ENCODE data around the gene NUB1. TPM values are rescaled to one million over a fixed set of nuclear protein-coding genes. Genes with fewer than 3 reads are reported as not detected.

Gene NUB1
- polyA plus RNA-seq, 1 donor (not counting 4 experiments of a cell fraction or from before 2014, with no cell fraction given) = 34.6 TPM

GRCh38 chr7:151340794-151341356 is 737 bp upstream of the NUB1 start:
- no peak overlapping the region for H3K9ac ChIP-seq (ENCODE audit: control insufficient read depth, extremely low read depth, insufficient read depth, low read length)
- no peaks in the 10 kb centered on the region for H4K20me1 ChIP-seq (ENCODE audit: control insufficient read depth, extremely low read depth, insufficient read depth, low read length)
- peak overlapping the region; percentile 26 for H3K27ac ChIP-seq (ENCODE audit: control insufficient read depth, insufficient read depth, low read length)
- no peaks in the 10 kb centered on the region for H3K27me3 ChIP-seq (ENCODE audit: control insufficient read depth, extremely low read depth, insufficient read depth, low read length)
- H3K79me2 ChIP-seq (ENCODE audit: control insufficient read depth, insufficient read depth, low read length) = peaks cover 13% of the 10 kb centered on the region
- dilution Hi-C loops (cut with MboI; ENCODE audit: extremely low pct_ligation_motif_present, low sequenced_read_pairs) = no loop called here
- H2AFZ ChIP-seq (ENCODE audit: control insufficient read depth, low read length) = peak overlapping the region; percentile 85
- peak overlapping the region in 2 of 3 experiments; percentile 18 to 43 for H3K4me3 ChIP-seq (ENCODE audit: control insufficient read depth in 2 of 3, extremely low read depth in 1 of 3, insufficient read depth in 2 of 3, low read depth in 1 of 3, low read length in 3 of 3)
- DNase-seq (ENCODE audit: low read depth, low spot score) (no peak), FAIRE-seq (no peak)
- peaks cover 3% of the 10 kb centered on the region for H3K4me1 ChIP-seq (ENCODE audit: control insufficient read depth, extremely low read depth, insufficient read depth, low read length)
- H3K36me3 ChIP-seq (ENCODE audit: control insufficient read depth in 2 of 2, extremely low read depth in 1 of 2, insufficient read depth in 2 of 2, low read length in 2 of 2) = peaks cover 0 to 1% of the 10 kb centered on the region in 2 experiments
- TF ChIP-seq CTCF (optimal IDR thresholded peaks at IDR 0.05 in 1 of 3, IDR thresholded peaks at IDR 0.05 in 1 of 3, conservative IDR thresholded peaks at IDR 0.05 in 1 of 3; ENCODE audit: extremely low read depth in 1 of 3, insufficient read depth in 2 of 3, low read length in 3 of 3) (no peak), EZH2 (IDR thresholded peaks at IDR 0.05; ENCODE audit: low read length) (no peak)
- H3K9me1 ChIP-seq (ENCODE audit: control insufficient read depth, extremely low read depth, insufficient read depth, low read length) = no peaks in the 10 kb centered on the region
- no peaks in the 10 kb centered on the region for H3K9me3 ChIP-seq (ENCODE audit: control insufficient read depth, low read depth, low read length)
- H3K4me2 ChIP-seq (ENCODE audit: control insufficient read depth, extremely low read depth, insufficient read depth, low read depth, low read length) = peak overlapping the region; percentile 76

DNA sequence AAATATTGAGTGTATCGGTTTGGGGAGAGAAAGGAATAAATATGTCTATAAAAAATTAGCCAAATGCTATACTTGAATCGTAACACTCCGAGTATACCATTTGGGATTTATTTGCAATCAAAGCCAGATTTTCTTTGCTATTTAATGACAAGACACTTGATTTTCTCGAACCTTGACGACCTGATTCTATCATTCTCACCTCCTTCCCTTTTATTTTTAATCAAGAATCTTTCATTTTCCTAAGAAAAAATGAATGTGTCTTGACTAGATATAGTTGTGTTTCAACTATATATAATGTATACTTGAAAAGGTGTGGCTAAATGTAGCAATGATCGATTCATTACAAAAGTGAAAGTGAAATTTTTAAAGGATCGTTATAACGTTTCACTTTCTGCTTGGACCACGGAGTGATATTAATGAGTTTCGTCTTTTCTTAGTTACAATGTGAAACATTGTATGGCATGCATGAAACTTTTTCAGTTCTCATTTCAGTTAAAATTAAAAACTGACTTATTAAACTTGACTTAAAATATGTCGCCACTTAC is 562 bp downstream of the NUB1 start:
- dilution Hi-C loops (cut with MboI; ENCODE audit: extremely low pct_ligation_motif_present, low sequenced_read_pairs) = no loop called here
- Histone ChIP-seq H4K20me1 (ENCODE audit: control insufficient read depth, extremely low read depth, insufficient read depth, low read length) (no peaks in the 10 kb centered on the region), H2AFZ (ENCODE audit: control insufficient read depth, low read length) (peak overlapping the region; percentile 87), H3K9ac (ENCODE audit: control insufficient read depth, extremely low read depth, insufficient read depth, low read length) (peak overlapping the region; percentile 73), H3K4me1 (ENCODE audit: control insufficient read depth, extremely low read depth, insufficient read depth, low read length) (peaks cover 3% of the 10 kb centered on the region), H3K9me1 (ENCODE audit: control insufficient read depth, extremely low read depth, insufficient read depth, low read length) (no peaks in the 10 kb centered on the region), H3K36me3 (ENCODE audit: control insufficient read depth in 2 of 2, extremely low read depth in 1 of 2, insufficient read depth in 2 of 2, low read length in 2 of 2) (peaks cover 0 to 1% of the 10 kb centered on the region in 2 experiments), H3K27ac (ENCODE audit: control insufficient read depth, insufficient read depth, low read length) (peak overlapping the region; percentile 68), H3K4me3 (ENCODE audit: control insufficient read depth in 2 of 3, extremely low read depth in 1 of 3, insufficient read depth in 2 of 3, low read depth in 1 of 3, low read length in 3 of 3) (peak overlapping the region; percentile 71 to 78 (median 77)), H3K9me3 (ENCODE audit: control insufficient read depth, low read depth, low read length) (no peaks in the 10 kb centered on the region), H3K4me2 (ENCODE audit: control insufficient read depth, extremely low read depth, insufficient read depth, low read depth, low read length) (peak overlapping the region; percentile 81), H3K27me3 (ENCODE audit: control insufficient read depth, extremely low read depth, insufficient read depth, low read length) (no peaks in the 10 kb centered on the region), H3K79me2 (ENCODE audit: control insufficient read depth, insufficient read depth, low read length) (peaks cover 13% of the 10 kb centered on the region)
- TF ChIP-seq CTCF (optimal IDR thresholded peaks at IDR 0.05 in 1 of 3, IDR thresholded peaks at IDR 0.05 in 1 of 3, conservative IDR thresholded peaks at IDR 0.05 in 1 of 3; ENCODE audit: extremely low read depth in 1 of 3, insufficient read depth in 2 of 3, low read length in 3 of 3) = no peak
- no peak for TF ChIP-seq EZH2 (IDR thresholded peaks at IDR 0.05; ENCODE audit: low read length)
- DNase-seq (ENCODE audit: low read depth, low spot score) = no peak
- FAIRE-seq = no peak
